NCI-H146 treated with DMSO at 0.1 percent for 48 hours (cell line): Measurements from ENCODE around the gene FYB1.
A peak's percentile ranks its signal among the peaks of the same experiment; 100 is the strongest.

ENCODE experiments used
- DNase-seq: peaks from one replicate; lab custom pipeline; 2025; ENCODE audit not compliant: unreplicated experiment; lab: John Stamatoyannopoulos, UW

The FYB1 gene

DNA sequence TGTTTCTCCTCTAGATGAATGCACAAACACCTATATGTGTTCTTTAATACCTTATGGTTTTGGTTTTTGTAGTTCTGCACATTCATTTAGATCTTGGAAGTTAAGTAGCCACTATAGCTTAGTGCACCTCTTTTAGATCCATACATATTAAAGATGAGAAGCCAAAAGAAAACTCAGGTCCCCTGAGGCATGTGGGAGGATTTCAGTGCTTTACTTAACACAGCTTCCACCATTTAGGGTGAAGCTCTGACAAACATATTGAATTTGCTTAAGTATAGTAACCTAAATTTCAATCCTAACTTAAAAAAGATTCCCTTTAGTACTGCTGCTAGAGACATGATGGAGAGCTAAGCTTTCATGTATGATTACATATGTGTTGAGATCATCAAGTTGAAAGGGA lies 119.5 kb downstream of the FYB1 start:
- DNase-seq: no peak

DNA sequence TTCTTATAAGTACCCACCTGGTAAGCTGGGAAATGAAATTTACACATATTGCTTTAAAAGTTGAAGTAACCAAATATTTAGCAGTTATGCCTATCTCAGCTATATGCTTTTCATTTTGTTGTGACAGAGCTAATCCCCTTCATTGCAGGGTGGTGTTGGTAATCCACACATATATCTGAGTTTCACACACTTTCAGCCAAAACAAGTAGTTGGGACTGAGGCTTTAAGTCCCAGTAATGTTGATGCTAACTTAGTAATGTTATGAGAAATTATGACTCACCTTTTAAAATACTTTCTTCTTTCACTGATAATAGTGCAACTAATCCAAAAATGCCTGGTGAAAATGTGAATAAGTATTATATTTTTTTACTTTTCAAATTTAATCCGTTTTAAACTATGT lies 126.0 kb downstream of the FYB1 start:
- no peak for DNase-seq

DNA sequence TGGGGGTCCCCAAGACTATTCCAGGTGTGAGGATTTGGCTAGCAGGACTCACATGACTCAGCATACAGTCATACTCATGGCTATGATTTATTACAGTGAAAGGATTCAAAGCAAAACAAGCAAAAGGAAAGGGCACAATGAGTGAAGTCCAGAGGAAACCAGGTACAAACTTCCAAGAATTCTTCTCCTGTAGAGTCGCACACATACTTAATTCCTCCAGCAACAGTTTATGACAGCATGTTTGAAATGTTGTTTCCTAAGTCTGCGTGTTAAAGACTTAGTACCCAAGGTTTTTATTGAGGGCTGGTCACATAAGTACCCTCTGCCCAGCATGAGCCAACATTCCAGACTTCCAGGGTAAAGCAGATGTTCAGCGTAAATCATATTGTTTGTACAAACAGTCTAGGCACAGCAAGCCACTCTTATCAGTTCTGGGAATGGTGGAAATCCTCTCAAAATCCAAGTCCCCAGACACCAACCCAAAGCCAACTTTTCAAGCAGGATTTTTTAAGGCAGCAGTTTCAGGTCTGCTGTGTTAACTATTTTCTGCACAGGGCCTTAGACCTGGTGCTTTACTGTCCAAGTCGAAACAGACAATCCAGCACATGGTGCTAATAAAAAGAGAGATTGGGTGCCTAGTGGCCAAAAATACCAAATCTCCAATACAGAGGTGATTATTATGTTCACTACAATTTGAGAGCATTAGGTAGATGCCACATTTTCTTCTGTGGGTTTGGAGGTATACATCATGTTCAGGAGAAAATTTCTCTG lies 126.6 kb downstream of the FYB1 start:
- no peak for DNase-seq

DNA sequence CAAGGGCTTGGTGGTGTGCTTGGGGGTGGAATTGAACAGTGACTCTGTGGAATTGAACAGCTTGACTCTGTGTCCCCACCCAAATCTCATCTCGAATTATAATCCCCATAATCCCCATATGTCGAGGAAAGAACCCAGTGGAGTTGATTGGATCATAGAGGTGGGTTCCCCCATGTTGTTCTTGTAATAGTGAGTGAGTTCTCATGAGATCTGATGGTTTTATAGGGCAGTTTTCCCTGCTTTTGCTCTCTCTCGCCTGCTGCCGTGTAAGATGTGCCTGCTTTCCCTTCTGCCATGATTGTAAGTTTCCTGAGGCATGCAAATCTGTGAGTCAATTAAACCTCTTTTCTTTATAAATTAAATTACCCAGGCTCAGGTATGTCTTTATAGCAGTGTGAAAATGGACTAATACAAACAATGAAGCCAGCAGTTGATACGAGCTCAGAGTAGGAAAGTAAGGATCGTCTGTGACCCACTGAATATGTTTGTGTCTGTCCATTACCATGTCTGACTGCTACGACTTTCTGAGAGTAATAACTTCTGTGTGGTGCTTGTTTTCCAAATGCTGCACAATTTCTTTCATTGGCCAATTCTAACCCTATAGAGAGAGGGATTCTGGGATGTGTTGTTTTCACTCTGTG lies 127.3 kb downstream of the FYB1 start:
- no peak for DNase-seq

DNA sequence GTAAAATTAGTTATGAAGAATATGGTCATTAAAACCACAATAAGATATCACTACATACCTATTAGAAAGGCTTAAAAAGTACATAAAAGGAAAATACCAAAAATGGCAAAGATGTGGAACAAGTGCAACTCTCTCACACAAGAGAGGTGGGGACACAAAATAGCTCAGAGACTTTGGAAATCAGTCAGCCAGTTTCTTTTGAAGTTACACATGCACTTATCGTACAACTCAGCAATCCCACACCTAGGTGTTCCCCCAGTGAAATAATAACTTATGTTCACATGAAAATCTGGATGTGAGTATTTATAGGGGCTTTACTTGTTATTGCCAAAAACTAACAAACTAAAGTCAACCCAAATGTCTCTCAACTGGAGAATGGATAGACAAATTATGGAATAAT lies 135.4 kb downstream of the FYB1 start:
- no peak for DNase-seq

DNA sequence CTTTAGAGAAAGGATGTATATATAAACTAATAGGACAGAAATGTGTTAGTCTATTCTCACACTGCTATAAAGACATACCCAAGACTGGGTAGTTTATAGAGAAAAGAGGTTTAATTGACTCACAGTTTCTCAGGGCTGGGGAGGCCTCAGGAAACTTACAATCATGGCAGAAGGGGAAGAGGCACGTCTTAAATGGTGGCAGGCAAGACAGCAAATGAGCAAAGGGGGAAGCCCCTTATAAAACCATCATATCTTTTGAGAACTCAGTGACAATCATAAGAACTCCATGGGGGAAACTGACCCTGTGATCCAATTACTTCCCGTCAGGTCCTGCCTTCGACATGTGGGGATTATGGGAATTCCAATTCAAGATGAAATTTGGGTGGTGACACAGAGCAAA lies 136.4 kb downstream of the FYB1 start:
- DNase-seq: no peak

DNA sequence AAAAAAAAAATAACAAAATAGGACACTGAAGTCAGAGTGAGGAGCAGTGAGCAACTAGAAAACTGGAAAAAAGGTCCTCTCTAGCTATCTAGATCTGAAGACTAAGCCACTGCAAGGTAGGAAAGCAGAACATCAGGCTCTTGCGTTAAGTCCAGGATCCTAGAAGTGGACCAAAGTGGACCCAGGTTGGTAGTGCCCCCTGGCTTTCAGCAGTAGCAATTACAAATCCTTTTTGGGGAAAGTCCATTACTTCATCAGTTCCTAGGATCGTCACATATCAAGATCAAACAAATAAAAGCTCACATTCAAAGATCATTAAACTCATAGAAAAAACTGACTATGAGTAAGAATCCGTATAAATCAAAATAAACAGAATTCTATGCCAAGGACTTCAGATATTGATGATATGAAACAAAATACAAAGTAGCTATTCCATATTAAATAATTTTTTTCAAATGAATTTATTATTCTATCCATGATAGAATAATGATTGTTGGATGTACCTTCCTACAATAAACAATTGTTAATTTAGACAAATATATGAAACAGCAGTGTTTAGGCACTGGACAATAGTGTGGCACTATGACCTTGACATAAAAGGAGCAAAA lies 138.7 kb downstream of the FYB1 start:
- peak; percentile 7 for DNase-seq

DNA sequence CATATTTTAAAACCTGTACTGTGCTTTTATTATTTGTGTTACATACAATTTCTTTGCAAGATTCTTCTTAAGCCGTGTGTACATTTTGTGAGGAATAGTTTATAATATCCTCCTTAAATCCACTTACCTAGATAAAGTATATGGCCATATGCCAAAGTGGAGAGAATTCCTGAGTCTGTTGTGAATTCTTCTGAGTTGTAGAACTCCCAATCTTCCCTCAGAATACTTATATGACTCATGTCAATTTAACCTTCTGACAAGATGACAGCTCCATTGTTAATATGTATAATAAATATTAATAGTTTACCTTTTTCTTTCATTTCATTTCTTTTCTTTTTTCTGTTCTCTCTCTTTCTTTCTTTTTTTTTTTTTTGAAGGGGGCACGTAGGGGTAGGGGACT lies 139.2 kb downstream of the FYB1 start:
- DNase-seq: no peak

DNA sequence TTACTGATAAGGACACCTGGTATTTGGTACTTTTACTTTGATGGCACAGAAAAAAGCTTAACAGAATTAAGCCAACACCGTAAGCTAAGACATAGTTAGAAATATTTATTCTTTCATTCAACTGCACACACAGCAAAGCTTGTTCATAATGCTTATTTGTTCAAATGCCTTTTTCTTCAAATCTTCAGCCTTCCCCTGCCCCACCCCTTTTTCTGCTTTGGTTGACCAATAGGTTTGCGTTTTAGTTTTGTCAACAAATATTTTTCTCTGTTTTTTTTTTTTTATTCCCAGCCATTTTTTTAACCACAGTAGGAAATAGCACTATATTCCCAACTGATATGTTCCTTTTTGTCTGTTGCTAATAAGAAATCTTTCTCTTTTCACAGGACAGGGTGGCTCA lies 140.2 kb downstream of the FYB1 start:
- no peak for DNase-seq

DNA sequence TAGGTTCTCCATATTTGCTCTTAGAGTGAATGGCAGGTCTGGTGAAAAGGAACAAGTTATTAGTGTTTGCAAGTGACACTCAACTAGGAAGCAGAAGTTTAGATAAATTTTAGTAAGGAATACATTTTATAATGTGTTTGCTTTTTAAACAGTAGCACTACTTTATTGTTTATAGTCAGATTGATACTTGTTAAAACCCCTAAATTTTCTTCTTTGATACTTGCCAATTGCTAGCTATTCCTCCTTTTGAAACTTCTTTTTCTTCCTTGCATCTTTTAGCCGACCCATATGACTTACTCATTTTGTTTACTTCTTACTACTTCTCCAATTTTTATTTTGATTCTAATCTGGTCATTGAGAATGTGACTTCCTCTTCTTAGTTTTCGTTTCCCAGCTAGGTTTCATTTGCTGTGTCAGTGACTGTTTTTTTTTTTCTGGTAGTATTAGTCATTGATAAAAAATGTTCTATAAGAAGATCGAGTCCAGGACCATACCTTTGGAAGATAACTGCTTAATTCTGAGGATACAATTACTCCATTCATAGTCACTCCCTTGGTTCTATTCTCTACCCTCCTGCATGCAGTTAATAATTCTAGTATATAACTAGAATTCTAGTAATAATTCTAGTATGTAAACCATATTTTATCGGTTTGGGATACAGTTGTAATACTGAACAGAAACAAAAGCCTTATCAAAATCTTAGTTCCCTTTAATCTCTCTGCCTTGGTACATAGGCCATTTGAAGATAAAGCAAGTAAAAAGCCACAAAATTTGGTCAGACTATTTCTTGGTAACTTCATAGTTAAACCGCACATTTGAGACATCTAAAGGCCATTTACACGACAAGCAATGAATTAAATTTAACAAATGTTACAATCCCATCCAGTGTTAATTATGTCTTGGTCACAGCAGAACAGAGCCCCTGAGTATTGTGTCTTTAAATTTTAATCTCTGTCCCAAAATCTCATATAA lies 142.3 kb downstream of the FYB1 start:
- no peak for DNase-seq

DNA sequence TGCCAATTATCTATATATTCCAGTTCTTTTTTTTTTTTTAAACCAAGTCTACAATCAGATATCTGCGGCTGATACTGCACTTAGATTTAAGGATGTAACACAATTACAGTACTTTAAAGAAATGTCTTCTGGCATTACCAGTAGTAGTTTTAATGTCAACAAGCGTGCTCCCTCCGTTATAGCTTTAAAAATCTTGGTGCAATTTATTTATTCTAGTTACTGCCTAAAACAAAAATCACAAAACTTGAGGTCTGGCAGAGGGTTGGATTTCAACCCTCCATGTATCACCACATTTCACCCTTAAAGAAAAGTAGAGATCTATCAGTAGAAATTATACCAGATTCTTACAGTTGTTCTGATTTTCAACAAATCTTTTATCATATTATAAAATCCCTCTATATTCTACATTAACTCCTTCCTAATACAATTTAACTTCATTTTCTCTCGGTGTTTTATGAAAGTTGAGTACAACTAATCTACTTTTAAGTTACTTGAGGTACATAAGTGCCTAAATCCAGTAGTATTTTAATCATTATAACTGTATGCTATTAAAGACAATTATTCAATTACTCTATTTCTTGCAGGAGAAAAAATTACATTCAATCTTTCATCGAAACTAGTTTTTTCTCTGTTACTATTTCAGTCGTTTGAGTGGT lies 143.1 kb downstream of the FYB1 start:
- DNase-seq: no peak

DNA sequence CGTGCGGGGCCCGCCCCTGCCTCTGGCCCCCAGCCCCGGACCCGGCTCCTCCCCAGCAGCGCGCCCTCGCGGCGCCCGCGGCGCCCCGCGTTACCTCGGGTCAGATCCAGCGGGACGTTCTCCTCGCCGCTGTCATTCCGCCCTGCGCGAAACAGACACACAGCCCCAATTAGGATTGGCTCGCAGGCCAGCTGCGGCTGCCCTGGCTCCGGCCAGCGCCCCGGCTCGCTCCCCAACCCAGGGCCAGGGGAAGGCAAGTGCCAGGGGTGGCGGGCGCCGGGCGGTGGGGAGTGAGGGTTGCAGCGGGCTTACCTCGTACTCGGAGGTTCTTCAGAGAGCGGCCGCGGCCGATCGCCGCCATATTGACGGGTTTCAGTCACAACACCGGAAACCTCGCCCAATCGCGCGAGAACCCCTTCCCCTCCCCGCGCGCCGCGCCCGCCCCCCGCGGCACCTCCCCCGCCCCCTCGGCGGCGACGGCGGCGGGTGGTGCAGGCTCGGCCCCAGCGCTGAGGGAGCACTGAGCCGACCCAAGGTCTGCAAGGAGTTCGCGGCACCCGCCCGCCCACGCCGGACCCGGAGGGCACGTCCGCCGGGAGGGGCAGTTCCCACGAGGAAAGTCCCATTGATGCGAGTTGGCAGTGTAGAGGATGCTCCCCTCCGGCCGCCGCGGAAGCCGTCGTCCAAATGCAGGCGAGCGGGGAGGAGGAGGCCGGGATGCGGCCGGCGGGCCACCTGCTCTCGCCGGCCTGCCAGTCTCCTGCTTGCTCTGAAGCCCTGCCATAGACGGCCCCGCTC lies 145.1 kb downstream of the FYB1 start, which contains the start of gene RICTOR:
RICTOR (minus strand) TSS at position 383 of the 798 bp plus-strand sequence; CDS start at position 361, 22 bp downstream.
- peak; percentile 61 for DNase-seq

DNA sequence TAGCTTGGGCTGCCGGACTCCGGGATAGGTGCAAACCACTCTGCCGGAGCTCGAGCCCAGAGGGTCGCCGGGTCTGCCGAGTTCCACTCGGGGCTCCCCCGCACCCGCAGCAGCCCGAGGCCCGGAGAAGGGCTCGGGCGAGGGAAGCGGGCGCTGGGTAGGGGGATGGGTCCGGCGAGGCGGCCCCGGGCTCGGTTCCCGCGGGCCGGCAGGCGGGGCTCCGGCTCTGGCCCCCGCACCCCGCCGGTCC lies 145.7 kb downstream of the FYB1 start:
- no peak for DNase-seq

DNA sequence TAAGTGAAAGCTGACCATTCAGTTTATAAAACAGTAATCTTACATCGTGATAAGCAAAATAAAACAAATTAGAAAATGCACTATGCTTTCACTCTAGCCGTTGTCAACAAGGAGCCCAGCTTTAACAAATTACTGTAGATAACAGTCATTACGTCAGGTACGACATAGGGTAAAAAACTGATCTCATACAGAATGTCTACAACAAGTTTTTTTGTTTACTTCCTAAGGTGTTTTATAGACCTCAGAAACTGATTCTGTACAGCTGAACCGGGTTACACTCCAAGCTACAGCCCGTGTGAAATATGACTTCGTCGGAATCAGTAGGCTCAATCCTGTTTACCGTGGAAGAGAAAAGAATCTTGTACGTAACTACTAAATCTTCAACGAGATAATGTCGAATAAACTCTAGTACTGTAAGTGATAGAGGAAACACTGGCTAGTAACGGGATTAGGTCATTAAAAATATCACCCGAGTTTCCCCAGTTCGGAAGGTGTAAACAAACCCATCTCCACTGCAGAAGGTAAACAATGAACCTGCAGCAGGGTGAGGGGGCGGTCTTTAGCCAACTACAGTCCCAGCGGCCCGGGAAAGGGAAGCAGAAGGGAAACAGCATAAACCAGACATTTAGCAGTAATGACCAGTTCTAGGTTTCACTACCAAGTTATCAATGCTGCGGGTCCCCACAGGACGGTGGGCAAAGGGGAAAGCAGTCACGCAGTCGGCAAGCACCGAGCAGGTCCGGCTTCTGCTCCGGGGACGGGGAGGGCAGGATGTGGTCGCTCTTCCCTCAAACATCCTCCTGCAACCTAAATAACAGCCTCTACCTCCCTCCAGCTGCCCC lies 146.2 kb downstream of the FYB1 start:
- DNase-seq: peak; percentile 52

DNA sequence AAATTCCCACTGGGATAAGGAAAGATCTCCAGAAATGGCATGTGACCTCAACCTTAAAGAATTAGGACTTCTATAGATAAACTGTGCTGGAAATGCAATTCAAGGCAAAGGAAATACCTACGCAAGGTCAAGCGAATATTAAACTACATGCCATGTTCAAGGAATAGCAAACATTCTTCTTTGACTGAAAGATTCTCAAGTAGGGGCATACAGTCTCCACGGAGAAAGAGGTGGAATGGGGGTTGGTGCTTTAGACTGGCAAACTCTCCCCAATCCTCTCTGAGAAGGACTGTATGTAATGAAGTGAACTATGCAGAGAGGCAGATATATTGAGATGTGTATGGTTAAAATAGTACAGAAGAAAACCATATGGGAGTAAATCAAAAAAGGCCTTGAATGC lies 151.3 kb downstream of the FYB1 start:
- no peak for DNase-seq

DNA sequence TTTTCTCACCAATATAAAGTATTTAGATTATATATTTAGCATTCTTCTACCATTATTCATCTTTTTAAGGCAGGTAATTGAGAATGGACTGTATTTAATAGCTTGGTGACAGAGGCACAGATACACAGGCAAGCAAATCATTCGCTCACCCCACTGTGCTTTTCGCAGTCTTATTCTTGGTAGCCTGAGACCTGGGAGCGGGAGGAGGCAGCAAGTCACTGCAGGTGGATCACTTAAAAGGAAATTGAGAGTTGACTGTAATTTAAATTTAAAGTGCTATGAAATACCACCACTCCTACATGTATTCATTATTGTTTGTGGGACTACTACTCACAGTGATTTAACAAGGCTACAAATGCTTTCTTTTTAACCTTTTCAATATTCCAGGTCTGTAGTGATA lies 154.9 kb downstream of the FYB1 start:
- DNase-seq: no peak

DNA sequence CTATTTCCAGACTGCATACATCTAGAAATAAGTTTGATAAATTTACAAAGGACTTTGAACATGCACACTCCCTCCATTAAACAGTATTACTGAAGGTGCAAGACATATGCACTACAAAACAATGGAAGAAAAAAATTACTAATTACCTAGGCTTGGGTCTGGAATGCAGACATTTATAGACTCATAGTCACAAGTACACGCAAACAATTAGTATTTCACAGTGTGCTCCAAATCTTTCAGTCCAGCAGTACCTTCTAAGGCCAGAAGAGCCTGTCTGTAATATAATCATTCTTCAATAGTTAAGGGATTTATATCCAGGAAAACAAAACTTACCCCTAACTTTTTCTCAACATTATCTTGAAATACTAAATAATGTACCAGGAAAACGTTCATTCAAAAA lies 156.3 kb downstream of the FYB1 start:
- no peak for DNase-seq

DNA sequence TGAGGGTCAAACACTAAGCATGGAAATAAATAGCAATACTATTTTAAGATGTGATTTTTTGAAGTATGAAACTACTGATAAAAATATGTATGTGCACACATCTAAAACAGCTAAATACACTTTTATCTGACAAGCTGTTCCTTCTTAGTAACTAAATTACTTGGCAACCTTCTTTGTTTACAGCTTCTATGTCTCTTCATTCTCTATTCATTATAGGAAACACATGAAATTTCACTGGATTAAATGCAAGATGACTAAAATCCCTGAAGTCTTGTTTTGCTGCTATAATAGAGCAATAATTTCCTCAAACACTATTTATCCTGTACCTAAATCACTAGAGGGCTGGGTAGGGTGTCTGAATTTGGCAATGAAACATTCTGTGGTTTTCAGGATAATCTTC lies 156.8 kb downstream of the FYB1 start:
- DNase-seq: no peak

DNA sequence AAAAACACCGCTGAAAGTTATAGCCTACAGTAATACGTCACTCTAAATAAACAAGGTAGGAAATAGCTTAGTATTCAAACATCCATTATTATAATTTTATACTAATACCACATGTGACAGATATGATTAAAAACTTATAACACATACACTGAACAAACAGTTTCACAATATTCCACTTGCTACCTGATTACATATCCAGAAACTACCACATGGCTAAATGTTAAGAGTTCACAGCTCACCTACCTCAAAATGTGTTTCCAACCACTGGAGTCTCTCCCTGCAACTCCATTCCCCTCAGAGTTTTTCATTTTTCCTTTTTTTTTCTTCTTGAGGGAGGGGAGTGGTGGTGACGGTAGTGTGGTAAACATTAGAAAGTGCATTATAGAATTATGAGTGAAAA lies 157.3 kb downstream of the FYB1 start:
- DNase-seq: no peak
